ENCODE results near the gene POLE.
A peak's percentile ranks its signal among the peaks of the same experiment; 100 is the strongest.

Gene POLE

DNA sequence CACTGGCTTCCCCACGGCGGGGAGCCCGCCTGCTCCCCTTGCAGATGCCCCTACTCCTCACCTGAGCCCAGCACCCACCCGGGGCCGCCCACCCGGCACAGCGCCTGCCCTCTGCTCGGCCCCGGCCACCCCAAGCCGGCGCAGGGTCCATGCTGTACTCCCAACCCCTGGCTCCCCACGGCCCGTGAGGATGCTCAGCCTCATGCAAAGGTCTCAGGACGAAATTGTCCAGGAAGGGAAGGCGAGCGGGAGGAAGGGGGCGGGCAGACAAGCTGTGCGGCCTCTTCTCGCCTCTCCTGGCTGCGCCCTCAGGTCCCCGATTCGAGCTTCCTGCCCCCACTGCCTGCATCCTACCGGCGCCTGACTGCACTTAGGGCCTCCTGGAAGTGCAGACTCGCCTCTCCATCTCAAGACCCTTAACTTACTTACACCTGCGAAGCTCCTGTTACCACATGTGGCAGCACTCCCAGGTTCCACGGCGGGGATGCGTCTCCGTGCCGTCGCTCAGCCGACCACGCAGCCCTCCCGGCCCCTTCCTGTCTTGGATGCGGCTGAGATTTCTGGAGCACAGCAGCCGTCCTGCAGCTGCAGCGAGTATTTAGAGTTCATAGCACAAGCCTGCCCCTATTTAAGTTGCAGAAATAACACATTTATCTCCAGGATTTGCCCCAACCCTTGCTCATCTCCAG lies 94.7 kb downstream of the POLE start:
- Histone ChIP-seq H3K9ac (ENCODE audit: low read length) (no peak overlapping the region), H3K36me3 (ENCODE audit: control insufficient read depth, low read depth, low read length) (no peaks in the 10 kb centered on the region), H3K27ac (ENCODE audit: low read length) (no peak overlapping the region), H3K4me1 (ENCODE audit: control insufficient read depth, low read depth, low read length) (no peaks in the 10 kb centered on the region), H3K4me3 (ENCODE audit: low read length) (no peak overlapping the region), H3K9me3 (ENCODE audit: control insufficient read depth, low read depth, low read length) (no peaks in the 10 kb centered on the region), H3K27me3 (ENCODE audit: control insufficient read depth, insufficient read depth, low read length) (peaks cover 93% of the 10 kb centered on the region)

GRCh38 chr12:132591107-132591935 lies 95.8 kb downstream of the POLE start:
- no peaks in the 10 kb centered on the region for H3K9me3 ChIP-seq (ENCODE audit: control insufficient read depth, low read depth, low read length)
- no peak overlapping the region for H3K27ac ChIP-seq (ENCODE audit: low read length)
- H3K4me1 ChIP-seq (ENCODE audit: control insufficient read depth, low read depth, low read length), result no peaks in the 10 kb centered on the region
- H3K4me3 ChIP-seq (ENCODE audit: low read length), result no peak overlapping the region
- no peaks in the 10 kb centered on the region for H3K36me3 ChIP-seq (ENCODE audit: control insufficient read depth, low read depth, low read length)
- H3K9ac ChIP-seq (ENCODE audit: low read length), result no peak overlapping the region
- H3K27me3 ChIP-seq (ENCODE audit: control insufficient read depth, insufficient read depth, low read length), result peaks cover 93% of the 10 kb centered on the region

DNA sequence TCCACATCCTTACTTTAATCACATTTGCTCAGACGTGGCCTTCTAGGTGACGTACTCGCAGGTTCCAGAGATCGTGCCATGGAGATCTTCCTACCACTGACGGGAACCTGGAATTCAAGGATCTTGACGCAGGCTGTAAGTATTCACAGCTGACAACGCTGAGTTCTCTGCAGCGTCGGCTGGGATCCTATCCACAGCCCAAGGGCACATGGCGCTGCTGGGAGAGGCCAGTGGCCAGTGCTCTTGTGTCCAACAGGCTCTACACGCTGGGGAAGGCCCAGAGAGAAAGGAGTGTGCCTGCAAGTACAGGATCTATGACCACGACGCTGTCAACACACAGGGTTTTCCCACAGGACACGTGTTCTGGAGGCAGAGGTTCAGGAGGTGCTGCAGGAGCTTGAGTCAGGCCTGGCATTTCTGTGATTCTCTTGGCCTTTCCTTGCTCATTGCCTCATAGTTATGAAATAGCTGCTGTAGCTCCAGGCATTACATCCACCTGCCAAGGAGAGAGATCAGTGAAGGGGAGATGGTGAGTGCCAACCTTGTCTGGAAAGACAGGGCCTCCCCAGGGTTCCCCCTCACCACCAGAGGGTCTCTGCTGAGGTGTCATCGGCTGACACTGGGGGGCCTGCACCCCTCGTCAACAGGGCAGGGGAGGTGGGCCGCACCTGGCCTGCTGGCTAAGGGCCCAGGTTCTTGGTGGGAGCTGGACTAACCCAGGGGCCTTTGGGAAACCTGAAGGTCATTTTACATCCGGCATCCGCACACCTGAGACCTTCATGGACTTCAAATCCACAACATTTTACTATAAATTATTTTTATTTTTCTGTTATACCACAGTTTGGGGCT lies 98.1 kb downstream of the POLE start:
- Histone ChIP-seq H3K4me3 (ENCODE audit: low read length) (no peak overlapping the region), H3K27ac (ENCODE audit: low read length) (no peak overlapping the region), H3K36me3 (ENCODE audit: control insufficient read depth, low read depth, low read length) (no peaks in the 10 kb centered on the region), H3K9ac (ENCODE audit: low read length) (no peak overlapping the region), H3K4me1 (ENCODE audit: control insufficient read depth, low read depth, low read length) (peaks cover 2% of the 10 kb centered on the region), H3K27me3 (ENCODE audit: control insufficient read depth, insufficient read depth, low read length) (peaks cover 98% of the 10 kb centered on the region), H3K9me3 (ENCODE audit: control insufficient read depth, low read depth, low read length) (no peaks in the 10 kb centered on the region)

DNA sequence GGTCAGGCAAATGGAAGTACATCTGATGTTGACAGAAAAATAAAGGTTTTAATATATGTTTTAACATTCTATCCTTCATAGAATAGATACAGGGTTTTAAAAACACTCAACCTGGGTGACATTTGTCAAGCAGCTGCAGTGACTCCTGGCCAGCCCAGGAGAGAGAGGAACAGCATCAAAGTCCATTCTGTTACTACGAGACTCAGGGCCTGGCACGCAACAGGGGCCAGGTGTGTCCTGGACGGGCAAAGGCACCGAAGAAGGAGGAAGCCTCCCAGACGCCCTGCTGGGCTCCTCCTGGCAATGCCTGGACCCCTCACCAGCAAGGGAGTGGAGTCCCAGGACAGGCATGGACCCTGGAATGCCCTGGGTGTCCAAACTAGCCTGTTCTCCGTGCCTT lies 98.8 kb downstream of the POLE start:
- no peak overlapping the region for H3K9ac ChIP-seq (ENCODE audit: low read length)
- no peaks in the 10 kb centered on the region for H3K9me3 ChIP-seq (ENCODE audit: control insufficient read depth, low read depth, low read length)
- H3K36me3 ChIP-seq (ENCODE audit: control insufficient read depth, low read depth, low read length), result no peaks in the 10 kb centered on the region
- H3K4me3 ChIP-seq (ENCODE audit: low read length), result no peak overlapping the region
- H3K27me3 ChIP-seq (ENCODE audit: control insufficient read depth, insufficient read depth, low read length), result peaks cover 98% of the 10 kb centered on the region
- H3K4me1 ChIP-seq (ENCODE audit: control insufficient read depth, low read depth, low read length), result peaks cover 6% of the 10 kb centered on the region
- no peak overlapping the region for H3K27ac ChIP-seq (ENCODE audit: low read length)

- no peak overlapping the region for H3K27ac ChIP-seq (ENCODE audit: low read length)
- H3K27me3 ChIP-seq (ENCODE audit: control insufficient read depth, insufficient read depth, low read length), result peaks cover 97% of the 10 kb centered on the region
- no peaks in the 10 kb centered on the region for H3K36me3 ChIP-seq (ENCODE audit: control insufficient read depth, low read depth, low read length)
These were observed 99.4 kb downstream of the POLE start for GRCh38 chr12:132587781-132588180.

DNA sequence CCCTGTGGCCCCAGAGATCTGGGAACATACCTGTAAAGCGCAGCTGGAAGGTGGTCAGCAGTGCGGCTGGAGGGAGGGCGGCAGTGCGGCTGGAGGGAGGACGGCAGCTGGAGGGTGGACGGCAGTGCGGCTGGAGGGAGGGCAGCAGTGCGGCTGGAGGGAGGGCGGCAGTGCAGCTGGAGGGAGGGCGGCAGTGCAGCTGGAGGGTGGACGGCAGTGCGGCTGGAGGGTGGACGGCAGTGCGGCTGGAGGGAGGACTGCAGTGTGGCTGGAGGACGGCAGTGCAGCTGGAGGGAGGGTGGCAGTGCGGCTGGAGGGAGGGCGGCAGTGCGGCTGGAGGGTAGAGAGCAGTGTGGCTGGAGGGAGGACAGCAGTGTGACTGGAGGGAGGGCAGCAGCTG lies 100.2 kb downstream of the POLE start:
- H3K9ac ChIP-seq (ENCODE audit: low read length), result no peak overlapping the region
- H3K27me3 ChIP-seq (ENCODE audit: control insufficient read depth, insufficient read depth, low read length), result peaks cover 97% of the 10 kb centered on the region
- no peaks in the 10 kb centered on the region for H3K9me3 ChIP-seq (ENCODE audit: control insufficient read depth, low read depth, low read length)
- no peak overlapping the region for H3K4me3 ChIP-seq (ENCODE audit: low read length)
- H3K27ac ChIP-seq (ENCODE audit: low read length), result no peak overlapping the region
- H3K36me3 ChIP-seq (ENCODE audit: control insufficient read depth, low read depth, low read length), result no peaks in the 10 kb centered on the region
- peaks cover 6% of the 10 kb centered on the region for H3K4me1 ChIP-seq (ENCODE audit: control insufficient read depth, low read depth, low read length)

More at GRCh38 chr12:132587781-132588180, 99.4 kb downstream of the POLE start:
- H3K9ac ChIP-seq (ENCODE audit: low read length), result no peak overlapping the region
- H3K4me3 ChIP-seq (ENCODE audit: low read length), result no peak overlapping the region
- no peaks in the 10 kb centered on the region for H3K9me3 ChIP-seq (ENCODE audit: control insufficient read depth, low read depth, low read length)
- peaks cover 6% of the 10 kb centered on the region for H3K4me1 ChIP-seq (ENCODE audit: control insufficient read depth, low read depth, low read length)

DNA sequence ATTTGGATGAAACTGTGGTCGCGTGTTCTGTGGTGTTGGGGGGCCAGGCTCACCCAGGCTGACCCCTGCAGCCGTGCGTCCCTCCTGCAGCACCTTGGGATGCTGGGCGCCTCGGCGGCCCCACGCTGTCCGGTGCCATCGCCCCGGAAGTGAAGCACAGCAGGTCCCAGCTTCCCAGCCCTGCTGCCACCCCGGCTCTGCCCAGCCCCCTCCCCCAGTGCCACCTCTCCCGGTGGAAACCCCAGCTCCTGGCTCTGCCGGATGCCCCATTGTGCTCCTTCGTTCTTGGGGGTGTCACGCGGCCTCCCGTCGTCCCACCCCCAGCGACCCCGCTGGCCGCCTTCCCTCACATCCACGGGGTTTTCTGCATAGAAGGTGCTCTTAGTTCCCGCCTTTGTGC lies 102.0 kb downstream of the POLE start:
- peaks cover 84% of the 10 kb centered on the region for H3K27me3 ChIP-seq (ENCODE audit: control insufficient read depth, insufficient read depth, low read length)
- no peak overlapping the region for H3K4me3 ChIP-seq (ENCODE audit: low read length)
- peaks cover 6% of the 10 kb centered on the region for H3K4me1 ChIP-seq (ENCODE audit: control insufficient read depth, low read depth, low read length)
- no peak overlapping the region for H3K9ac ChIP-seq (ENCODE audit: low read length)
- H3K27ac ChIP-seq (ENCODE audit: low read length), result no peak overlapping the region
- H3K9me3 ChIP-seq (ENCODE audit: control insufficient read depth, low read depth, low read length), result no peaks in the 10 kb centered on the region
- H3K36me3 ChIP-seq (ENCODE audit: control insufficient read depth, low read depth, low read length), result no peaks in the 10 kb centered on the region

DNA sequence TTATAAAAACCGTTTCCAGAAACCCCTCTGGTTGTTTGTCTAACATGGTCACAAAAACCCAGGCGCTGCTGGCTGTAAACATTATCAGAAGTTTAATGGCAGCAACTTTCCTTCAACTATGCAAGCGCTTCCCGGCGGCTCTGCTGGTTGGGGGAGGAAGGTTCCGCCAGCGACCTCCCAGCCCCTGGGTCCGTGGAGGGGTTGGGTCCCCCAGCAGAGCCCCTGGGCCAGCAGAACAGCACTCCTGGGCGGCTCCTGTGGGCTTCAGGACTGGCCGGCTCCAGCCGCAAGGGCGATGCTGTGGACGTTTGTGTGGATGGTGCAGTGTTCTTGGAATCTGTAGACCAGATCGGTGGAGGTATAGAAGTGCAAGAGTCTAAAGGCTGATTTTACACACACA lies 102.7 kb downstream of the POLE start:
- no peak overlapping the region for H3K4me3 ChIP-seq (ENCODE audit: low read length)
- H3K27me3 ChIP-seq (ENCODE audit: control insufficient read depth, insufficient read depth, low read length), result peaks cover 82% of the 10 kb centered on the region
- no peak overlapping the region for H3K9ac ChIP-seq (ENCODE audit: low read length)
- no peaks in the 10 kb centered on the region for H3K36me3 ChIP-seq (ENCODE audit: control insufficient read depth, low read depth, low read length)
- peaks cover 6% of the 10 kb centered on the region for H3K4me1 ChIP-seq (ENCODE audit: control insufficient read depth, low read depth, low read length)
- H3K27ac ChIP-seq (ENCODE audit: low read length), result no peak overlapping the region
- no peaks in the 10 kb centered on the region for H3K9me3 ChIP-seq (ENCODE audit: control insufficient read depth, low read depth, low read length)

- peak overlapping the region; percentile 13 for H3K9ac ChIP-seq (ENCODE audit: low read length)
- H3K27me3 ChIP-seq (ENCODE audit: control insufficient read depth, insufficient read depth, low read length), result peaks cover 81% of the 10 kb centered on the region
- H3K36me3 ChIP-seq (ENCODE audit: control insufficient read depth, low read depth, low read length), result no peaks in the 10 kb centered on the region
- peak overlapping the region; percentile 37 for H3K4me3 ChIP-seq (ENCODE audit: low read length)
- peaks cover 6% of the 10 kb centered on the region for H3K4me1 ChIP-seq (ENCODE audit: control insufficient read depth, low read depth, low read length)
- H3K9me3 ChIP-seq (ENCODE audit: control insufficient read depth, low read depth, low read length), result no peaks in the 10 kb centered on the region
- no peak overlapping the region for H3K27ac ChIP-seq (ENCODE audit: low read length)
These were observed 103.4 kb downstream of the POLE start for GRCh38 chr12:132583736-132584135.

DNA sequence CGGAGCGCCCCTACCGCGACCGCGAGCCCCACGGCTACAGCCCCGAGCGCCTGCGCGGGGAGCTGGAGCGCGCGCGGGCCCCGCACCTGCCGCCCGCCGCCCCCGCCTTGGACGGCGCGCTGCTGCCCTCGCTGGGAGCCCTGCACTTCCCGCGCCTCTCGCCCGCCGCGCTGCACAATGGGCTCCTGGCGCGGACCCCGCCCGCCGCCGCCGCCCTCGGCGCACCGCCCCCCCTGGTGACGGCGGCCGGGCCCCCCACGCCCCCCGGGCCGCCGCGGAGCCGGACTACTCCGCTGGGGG lies 103.8 kb downstream of the POLE start:
- peaks cover 81% of the 10 kb centered on the region for H3K27me3 ChIP-seq (ENCODE audit: control insufficient read depth, insufficient read depth, low read length)
- H3K9me3 ChIP-seq (ENCODE audit: control insufficient read depth, low read depth, low read length), result no peaks in the 10 kb centered on the region
- peaks cover 6% of the 10 kb centered on the region for H3K4me1 ChIP-seq (ENCODE audit: control insufficient read depth, low read depth, low read length)
- peaks cover 3% of the 10 kb centered on the region for H3K36me3 ChIP-seq (ENCODE audit: control insufficient read depth, low read depth, low read length)
- no peak overlapping the region for H3K4me3 ChIP-seq (ENCODE audit: low read length)
- no peak overlapping the region for H3K9ac ChIP-seq (ENCODE audit: low read length)
- no peak overlapping the region for H3K27ac ChIP-seq (ENCODE audit: low read length)

- no peak overlapping the region for H3K27ac ChIP-seq (ENCODE audit: low read length)
- H3K36me3 ChIP-seq (ENCODE audit: control insufficient read depth, low read depth, low read length), result peaks cover 6% of the 10 kb centered on the region
- no peak overlapping the region for H3K9ac ChIP-seq (ENCODE audit: low read length)
- H3K4me1 ChIP-seq (ENCODE audit: control insufficient read depth, low read depth, low read length), result peaks cover 6% of the 10 kb centered on the region
- no peaks in the 10 kb centered on the region for H3K9me3 ChIP-seq (ENCODE audit: control insufficient read depth, low read depth, low read length)
- peak overlapping the region; percentile 30 for H3K4me3 ChIP-seq (ENCODE audit: low read length)
- H3K27me3 ChIP-seq (ENCODE audit: control insufficient read depth, insufficient read depth, low read length), result peaks cover 81% of the 10 kb centered on the region
These were observed 104.3 kb downstream of the POLE start for GRCh38 chr12:132582582-132583410.

Measured in iPS-18a (cell line).